Gastrocnemius medialis (tissue), 4 donors: ENCODE data around the gene COL23A1.

Source experiments
- POLR2A ChIP-seq, 2 donors: fragments of 450-650 bp; IDR thresholded peaks; one replicate each; pipeline ENCODE4 v1.6.1; 2017; ENCODE audit warnings: antibody characterized with exemption in 2 of 2, mild to moderate bottlenecking in 2 of 2, moderate library complexity in 2 of 2
- TF ChIP-seq, protein P1 (sequence below), 5 experiments: fragments of 450-650 bp in 3 of 5; fragments of 200-600 bp in 2 of 5; sonication (generic) in 2 of 5; IDR thresholded peaks in 4 of 5; conservative IDR thresholded peaks in 1 of 5; 1 replicate in 4 of 5; 2 replicates in 1 of 5; pipeline ENCODE4 v1.5.1; 2016 to 2019; ENCODE audit warnings: antibody characterized with exemption in 5 of 5, mild to moderate bottlenecking in 3 of 5, moderate library complexity in 3 of 5

DNA sequence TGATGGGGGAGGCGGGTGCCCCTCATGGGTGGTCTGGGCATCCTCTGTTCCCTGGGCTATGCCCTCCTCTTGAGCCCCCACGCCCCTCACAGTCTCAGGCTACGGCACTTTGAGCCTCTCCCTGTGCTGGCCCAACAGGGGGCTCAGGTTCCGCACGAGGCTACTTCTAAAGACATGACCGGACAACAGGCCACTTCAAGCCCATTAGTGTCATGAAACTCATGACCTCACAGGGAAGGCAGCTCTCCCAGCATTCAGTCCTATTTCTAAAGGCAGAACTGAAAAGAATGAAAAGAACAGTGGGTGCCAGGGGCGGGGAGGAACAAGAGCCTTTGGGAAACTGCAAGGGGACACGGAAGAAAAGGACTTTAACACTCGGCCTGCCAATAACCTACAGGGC, 45.0 kb downstream of the COL23A1 start:
- TF ChIP-seq, protein P1, sequence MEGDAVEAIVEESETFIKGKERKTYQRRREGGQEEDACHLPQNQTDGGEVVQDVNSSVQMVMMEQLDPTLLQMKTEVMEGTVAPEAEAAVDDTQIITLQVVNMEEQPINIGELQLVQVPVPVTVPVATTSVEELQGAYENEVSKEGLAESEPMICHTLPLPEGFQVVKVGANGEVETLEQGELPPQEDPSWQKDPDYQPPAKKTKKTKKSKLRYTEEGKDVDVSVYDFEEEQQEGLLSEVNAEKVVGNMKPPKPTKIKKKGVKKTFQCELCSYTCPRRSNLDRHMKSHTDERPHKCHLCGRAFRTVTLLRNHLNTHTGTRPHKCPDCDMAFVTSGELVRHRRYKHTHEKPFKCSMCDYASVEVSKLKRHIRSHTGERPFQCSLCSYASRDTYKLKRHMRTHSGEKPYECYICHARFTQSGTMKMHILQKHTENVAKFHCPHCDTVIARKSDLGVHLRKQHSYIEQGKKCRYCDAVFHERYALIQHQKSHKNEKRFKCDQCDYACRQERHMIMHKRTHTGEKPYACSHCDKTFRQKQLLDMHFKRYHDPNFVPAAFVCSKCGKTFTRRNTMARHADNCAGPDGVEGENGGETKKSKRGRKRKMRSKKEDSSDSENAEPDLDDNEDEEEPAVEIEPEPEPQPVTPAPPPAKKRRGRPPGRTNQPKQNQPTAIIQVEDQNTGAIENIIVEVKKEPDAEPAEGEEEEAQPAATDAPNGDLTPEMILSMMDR (IDR thresholded peaks at IDR 0.05 in 4 of 5, conservative IDR thresholded peaks at IDR 0.05 in 1 of 5): no peak
- no peak for TF ChIP-seq POLR2A (IDR thresholded peaks at IDR 0.05)
